AG04449 (cell line): ENCODE results near the gene SMG6.

Experiments
- CTCF ChIA-PET: fragments of 350-600 bp; formaldehyde crosslinking; extraction: SDS; loops from one replicate; lab custom pipeline; 2021; ENCODE audit warnings: antibody characterized with exemption; lab: Yijun Ruan, JAX
- POLR2A ChIA-PET: fragments of 400-600, 350-600 bp; formaldehyde crosslinking; extraction: SDS; loops from one replicate; lab custom pipeline; 2020; ENCODE audit warnings: antibody characterized with exemption, inconsistent platforms; lab: Yijun Ruan, JAX
- DNase-seq: peaks from one replicate; pipeline ENCODE4 v3.0.0-alpha.2; 2010; ENCODE audit warnings: low read depth, low spot score
- H3K4me3 ChIP-seq: 2 replicates; pipeline ENCODE4 v1.5.1; 2011; ENCODE audit warnings: low read depth, mild to moderate bottlenecking, control low read depth, low read length
- TF ChIP-seq, protein P1 (sequence below): IDR thresholded peaks from one replicate; pipeline ENCODE4 v1.5.1; 2011; ENCODE audit warnings: mild to moderate bottlenecking, moderate library complexity, low read length, control low read depth, inconsistent platforms; ENCODE audit not compliant: insufficient read depth; ENCODE audit errors: missing control alignments

SMG6 gene

DNA sequence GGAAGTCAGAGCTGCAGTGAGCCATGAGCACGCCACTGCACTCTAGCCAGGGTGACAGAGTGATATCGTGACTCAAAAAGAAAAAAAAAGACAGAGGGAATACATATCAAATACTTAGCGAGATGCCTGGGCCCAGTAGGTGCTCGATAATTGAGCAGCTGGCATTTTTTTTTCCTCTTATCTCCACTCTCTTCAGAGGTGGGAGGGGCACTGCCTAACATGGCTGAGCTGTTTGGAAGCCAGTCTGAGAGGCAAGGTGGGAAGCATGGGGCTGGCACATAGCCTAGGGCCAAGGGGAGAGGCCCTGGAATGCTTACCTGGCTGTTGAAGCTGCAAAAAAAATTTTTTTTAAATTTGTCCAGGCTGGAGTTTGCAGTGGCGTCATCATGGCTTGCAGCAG lies 210.2 kb downstream of the SMG6 start:
- DNase-seq = no peak
- H3K4me3 ChIP-seq = no peak overlapping the region
- TF ChIP-seq, protein P1, sequence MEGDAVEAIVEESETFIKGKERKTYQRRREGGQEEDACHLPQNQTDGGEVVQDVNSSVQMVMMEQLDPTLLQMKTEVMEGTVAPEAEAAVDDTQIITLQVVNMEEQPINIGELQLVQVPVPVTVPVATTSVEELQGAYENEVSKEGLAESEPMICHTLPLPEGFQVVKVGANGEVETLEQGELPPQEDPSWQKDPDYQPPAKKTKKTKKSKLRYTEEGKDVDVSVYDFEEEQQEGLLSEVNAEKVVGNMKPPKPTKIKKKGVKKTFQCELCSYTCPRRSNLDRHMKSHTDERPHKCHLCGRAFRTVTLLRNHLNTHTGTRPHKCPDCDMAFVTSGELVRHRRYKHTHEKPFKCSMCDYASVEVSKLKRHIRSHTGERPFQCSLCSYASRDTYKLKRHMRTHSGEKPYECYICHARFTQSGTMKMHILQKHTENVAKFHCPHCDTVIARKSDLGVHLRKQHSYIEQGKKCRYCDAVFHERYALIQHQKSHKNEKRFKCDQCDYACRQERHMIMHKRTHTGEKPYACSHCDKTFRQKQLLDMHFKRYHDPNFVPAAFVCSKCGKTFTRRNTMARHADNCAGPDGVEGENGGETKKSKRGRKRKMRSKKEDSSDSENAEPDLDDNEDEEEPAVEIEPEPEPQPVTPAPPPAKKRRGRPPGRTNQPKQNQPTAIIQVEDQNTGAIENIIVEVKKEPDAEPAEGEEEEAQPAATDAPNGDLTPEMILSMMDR = no peak
- ChIA-PET CTCF (interaction anchor here (0.6 to 3.9 kb wide), 8 partner anchors 11 to 151 kb away, joined by 3 to 62 read pairs (median 4); no protein-coding TSS in a partner anchor), POLR2A (interaction anchor here (0.9 to 1.5 kb wide), 2 partner anchors 38 to 88 kb away, joined by 3 read pairs; partner anchors contain the start of gene HIC1)

DNA sequence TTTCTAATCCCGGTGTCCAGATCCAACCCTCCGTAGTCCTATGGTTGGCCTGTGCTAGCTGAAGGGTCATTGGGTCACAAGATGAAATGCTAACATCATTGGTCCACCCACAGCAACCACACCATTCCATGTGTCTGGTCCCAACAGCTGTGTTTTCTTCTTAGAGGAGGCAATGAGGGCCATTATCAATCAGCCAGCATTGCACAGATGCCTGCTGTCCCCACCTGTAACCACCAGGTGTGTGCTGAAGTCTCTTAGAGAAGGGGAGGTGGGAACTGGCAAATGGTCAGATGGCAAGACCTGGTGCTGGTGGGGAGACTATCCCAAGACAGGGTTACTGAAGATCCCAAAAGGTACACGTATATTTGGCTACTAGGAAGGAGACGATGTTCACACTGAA lies 211.3 kb downstream of the SMG6 start:
- no peak overlapping the region for H3K4me3 ChIP-seq
- ChIA-PET CTCF (interaction anchor here (1.7 to 12.3 kb wide), 4 partner anchors 10 to 153 kb away, joined by 6 to 105 read pairs (median 22); no protein-coding TSS in a partner anchor), POLR2A (interaction anchor here (1.2 to 1.5 kb wide), 2 partner anchors 80 to 89 kb away, joined by 3 read pairs; no protein-coding TSS in a partner anchor)
- TF ChIP-seq, protein P1 = no peak
- no peak for DNase-seq

DNA sequence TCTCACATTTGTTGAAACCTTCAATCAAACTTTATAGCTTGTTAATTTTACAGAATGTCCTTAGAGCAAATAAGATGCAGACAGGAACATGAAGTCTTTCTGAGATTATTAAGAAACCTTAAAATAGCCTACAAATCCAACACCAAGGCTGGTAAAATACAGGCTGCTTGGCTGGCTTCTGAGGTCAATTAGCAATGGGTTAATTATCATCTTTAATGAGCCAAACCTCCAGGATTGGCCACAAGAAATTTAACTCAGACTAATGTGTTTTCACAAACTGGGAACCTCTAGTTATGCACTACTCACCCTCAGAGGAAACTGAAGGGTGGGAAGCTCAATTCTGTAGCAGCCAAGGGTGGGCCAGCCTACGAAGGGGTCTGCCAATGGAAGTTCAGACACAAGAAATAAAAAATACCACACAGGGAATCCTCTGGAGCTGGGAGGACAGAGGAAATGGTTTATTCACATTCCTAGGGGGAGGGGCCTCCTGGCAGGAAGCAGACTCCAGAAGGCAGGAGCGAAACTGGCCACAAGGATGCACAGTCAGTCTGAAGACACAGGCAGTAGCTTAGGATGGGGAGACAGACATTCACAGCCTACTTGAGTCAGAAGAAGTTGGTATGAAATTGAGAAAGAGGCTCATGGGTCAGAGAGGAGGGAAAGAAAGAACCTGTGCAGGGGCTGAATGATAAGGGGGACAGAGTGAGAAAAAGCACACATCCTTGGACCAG lies 212.6 kb downstream of the SMG6 start:
- peak overlapping the region; percentile 1; the same call in 1 of the 2 replicates for H3K4me3 ChIP-seq
- TF ChIP-seq, protein P1 = peak; percentile 68
- ChIA-PET POLR2A (interaction anchor here (0.8 to 3.9 kb wide), 7 partner anchors 9 to 122 kb away, joined by 3 to 28 read pairs (median 6); partner anchors contain the start of gene HIC1), CTCF (interaction anchor here (0.8 to 12.3 kb wide), 26 partner anchors 8 to 192 kb away, joined by 3 to 105 read pairs (median 4); partner anchors contain the start of gene HIC1)
- peak; percentile 91 for DNase-seq

DNA sequence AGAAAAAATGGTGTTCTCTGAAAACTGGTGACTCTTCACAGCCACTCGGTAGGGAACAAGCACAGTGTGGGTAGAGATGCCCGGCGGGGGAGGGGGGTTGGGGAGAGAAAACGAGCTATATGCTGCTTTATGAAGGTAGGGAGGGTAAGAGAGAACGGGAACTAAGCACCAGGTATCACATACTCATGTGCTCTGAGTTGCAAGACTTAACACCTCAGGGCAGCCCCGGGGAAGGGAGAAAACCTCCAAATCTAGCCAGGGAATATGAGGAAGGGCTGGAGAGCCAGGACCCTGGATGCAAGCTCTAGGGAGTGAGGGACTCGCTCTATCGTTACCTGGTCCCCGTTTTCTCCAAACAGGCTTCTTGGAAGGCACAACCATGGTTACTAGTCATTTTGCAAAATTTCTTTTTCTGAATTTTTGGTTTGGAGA lies 213.4 kb downstream of the SMG6 start:
- TF ChIP-seq, protein P1 = no peak
- POLR2A ChIA-PET = interaction anchor here (1.5 to 3.9 kb wide), 4 partner anchors 8 to 123 kb away, joined by 3 to 28 read pairs (median 12); partner anchors contain the start of gene HIC1
- CTCF ChIA-PET = interaction anchor here (1.2 to 12.3 kb wide), 18 partner anchors 8 to 192 kb away, joined by 3 to 105 read pairs (median 6); partner anchors contain the start of gene HIC1
- no peak for DNase-seq
- no peak overlapping the region for H3K4me3 ChIP-seq

DNA sequence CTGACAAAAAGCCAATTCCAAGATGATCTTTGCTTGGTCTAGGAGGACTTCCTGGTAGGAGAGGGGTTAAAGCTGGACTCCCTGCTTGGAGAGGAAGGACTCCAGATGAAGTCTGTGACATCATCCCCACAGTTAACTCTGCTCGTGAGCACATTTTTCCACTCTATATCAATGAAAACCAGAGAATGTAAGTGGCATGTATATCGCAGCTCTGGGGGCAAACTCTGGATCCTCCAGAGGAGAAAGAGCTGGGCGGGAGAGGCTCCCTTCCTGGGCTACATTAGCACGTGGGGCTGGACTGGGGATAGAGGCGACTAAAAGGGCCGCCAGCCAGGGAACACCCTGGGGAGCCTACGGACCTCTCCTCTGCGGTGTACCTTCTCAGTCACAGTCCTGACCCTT lies 214.6 kb downstream of the SMG6 start:
- ChIA-PET POLR2A (interaction anchor here (3.3 to 3.9 kb wide), 2 partner anchors 21 to 33 kb away, joined by 16 to 28 read pairs; partner anchors contain the start of gene HIC1), CTCF (interaction anchor here (0.8 to 12.3 kb wide), 12 partner anchors 15 to 193 kb away, joined by 3 to 105 read pairs (median 8); partner anchors contain the start of gene HIC1)
- DNase-seq = no peak
- H3K4me3 ChIP-seq = peak overlapping the region; percentile 43
- TF ChIP-seq, protein P1 = no peak
